ENCODE measurements around the gene UGT1A9.

Gene UGT1A9

GRCh38 chr2:233816334-233816733 lies 144.6 kb downstream of the UGT1A9 start:
- Histone ChIP-seq H3K27me3 (ENCODE audit: insufficient read depth, poor library complexity, severe bottlenecking) (no peaks in the 10 kb centered on the region), H3K27ac (replicated peaks) (no peak overlapping the region), H3K4me3 (replicated peaks; ENCODE audit: insufficient read depth, low read length) (no peak overlapping the region)
- no peak for DNase-seq (ENCODE audit: low read depth in 1 of 2, low spot score in 1 of 2)
- no peak for TF ChIP-seq REST (IDR thresholded peaks at IDR 0.05; ENCODE audit: insufficient replicate concordance, low read depth)
- no peak for TF ChIP-seq SPI1 (IDR thresholded peaks at IDR 0.05; ENCODE audit: borderline replicate concordance, low read depth)
- no peak for TF ChIP-seq CTCF (IDR thresholded peaks at IDR 0.05; ENCODE audit: insufficient read depth, low read length)
- TF ChIP-seq POLR2AphosphoS5 (IDR thresholded peaks at IDR 0.05; ENCODE audit: low read depth): no peak
- TF ChIP-seq GABPA (IDR thresholded peaks at IDR 0.05; ENCODE audit: low read depth): no peak

- H3K4me3 ChIP-seq (replicated peaks; ENCODE audit: insufficient read depth, low read length): no peak overlapping the region
- no peaks in the 10 kb centered on the region for H3K27me3 ChIP-seq (ENCODE audit: insufficient read depth, poor library complexity, severe bottlenecking)
- TF ChIP-seq REST (IDR thresholded peaks at IDR 0.05; ENCODE audit: insufficient replicate concordance, low read depth): no peak
- TF ChIP-seq POLR2AphosphoS5 (IDR thresholded peaks at IDR 0.05; ENCODE audit: low read depth): no peak
- TF ChIP-seq GABPA (IDR thresholded peaks at IDR 0.05; ENCODE audit: low read depth): no peak
- no peak for TF ChIP-seq SPI1 (IDR thresholded peaks at IDR 0.05; ENCODE audit: borderline replicate concordance, low read depth)
- no peak for TF ChIP-seq CTCF (IDR thresholded peaks at IDR 0.05; ENCODE audit: insufficient read depth, low read length)
- no peak for DNase-seq (ENCODE audit: low read depth in 1 of 2, low spot score in 1 of 2)
- no peak overlapping the region for H3K27ac ChIP-seq (replicated peaks)
Observed at GRCh38 chr2:233816771-233817170, 145.1 kb downstream of the UGT1A9 start.

GRCh38 chr2:233817361-233817911 lies 145.7 kb downstream of the UGT1A9 start:
- TF ChIP-seq POLR2AphosphoS5 (IDR thresholded peaks at IDR 0.05; ENCODE audit: low read depth) (no peak), SPI1 (IDR thresholded peaks at IDR 0.05; ENCODE audit: borderline replicate concordance, low read depth) (no peak), GABPA (IDR thresholded peaks at IDR 0.05; ENCODE audit: low read depth) (no peak), REST (IDR thresholded peaks at IDR 0.05; ENCODE audit: insufficient replicate concordance, low read depth) (no peak), CTCF (IDR thresholded peaks at IDR 0.05; ENCODE audit: insufficient read depth, low read length) (no peak)
- no peak for DNase-seq (ENCODE audit: low read depth in 1 of 2, low spot score in 1 of 2)
- Histone ChIP-seq H3K27ac (replicated peaks) (no peak overlapping the region), H3K4me3 (replicated peaks; ENCODE audit: insufficient read depth, low read length) (no peak overlapping the region), H3K27me3 (ENCODE audit: insufficient read depth, poor library complexity, severe bottlenecking) (no peaks in the 10 kb centered on the region)
